HG03108 (cell line): ENCODE results near the gene HOXD4.

Experiments
- ATAC-seq: cut with Tn5 transposase; IDR thresholded peaks from one replicate; pipeline ENCODE4 v1.9.1; 2021; ENCODE audit warnings: moderate library complexity; ENCODE audit not compliant: unreplicated experiment

Gene HOXD4

GRCh38 chr2:176156807-176157498, 5.6 kb downstream of the HOXD4 start, which contains the start of gene HOXD3:
Gene HOXD3, plus strand, starts transcription at chr2:176157307. Its CDS starts 11,808 bp downstream, at chr2:176169115.
- ATAC-seq = no peak

GRCh38 chr2:176157499-176158185, 6.3 kb downstream of the HOXD4 start:
- ATAC-seq = no peak

GRCh38 chr2:176158186-176158591, 6.8 kb downstream of the HOXD4 start:
- no peak for ATAC-seq

- ATAC-seq = no peak
These were observed 7.7 kb downstream of the HOXD4 start for GRCh38 chr2:176158855-176159662.

GRCh38 chr2:176159663-176160250, 8.4 kb downstream of the HOXD4 start:
- no peak for ATAC-seq

GRCh38 chr2:176160251-176160985, 9.1 kb downstream of the HOXD4 start:
- no peak for ATAC-seq

GRCh38 chr2:176160986-176161824, 9.9 kb downstream of the HOXD4 start:
- ATAC-seq = no peak

GRCh38 chr2:176161825-176162626, 10.7 kb downstream of the HOXD4 start:
- no peak for ATAC-seq

GRCh38 chr2:176162911-176163671, 11.7 kb downstream of the HOXD4 start:
- ATAC-seq = no peak

- ATAC-seq = no peak
These were observed 12.3 kb downstream of the HOXD4 start for GRCh38 chr2:176163672-176164056.

GRCh38 chr2:176164201-176164600, 12.9 kb downstream of the HOXD4 start:
- ATAC-seq = no peak

- no peak for ATAC-seq
These were observed 13.4 kb downstream of the HOXD4 start for GRCh38 chr2:176164611-176165369.

GRCh38 chr2:176165370-176166050, 14.2 kb downstream of the HOXD4 start:
- no peak for ATAC-seq

- no peak for ATAC-seq
These were observed 14.9 kb downstream of the HOXD4 start for GRCh38 chr2:176166272-176166671.

- ATAC-seq = no peak
These were observed 16.0 kb downstream of the HOXD4 start for GRCh38 chr2:176167398-176167797.

- ATAC-seq = no peak
These were observed 17.8 kb downstream of the HOXD4 start for GRCh38 chr2:176169181-176169580.

- no peak for ATAC-seq
These were observed 18.4 kb downstream of the HOXD4 start for GRCh38 chr2:176169711-176170110.
